Prostate gland (tissue), 2 donors: Measurements from ENCODE around the gene SIX2.

ENCODE experiments used
- POLR2A ChIP-seq: fragments of 450-650 bp; IDR thresholded peaks from one replicate; pipeline ENCODE4 v1.6.1; 2016; ENCODE audit warnings: antibody characterized with exemption, mild to moderate bottlenecking
- TF ChIP-seq, protein P1 (sequence below), 4 experiments: fragments of 200-600 bp in 2 of 4; fragments of 450-650 bp in 2 of 4; sonication (generic) in 2 of 4; IDR thresholded peaks; 1 replicate in 3 of 4; 2 replicates in 1 of 4; pipeline ENCODE4 v1.5.1; 2016 to 2019; ENCODE audit warnings: antibody characterized with exemption in 4 of 4, mild to moderate bottlenecking in 2 of 4, moderate library complexity in 2 of 4

DNA sequence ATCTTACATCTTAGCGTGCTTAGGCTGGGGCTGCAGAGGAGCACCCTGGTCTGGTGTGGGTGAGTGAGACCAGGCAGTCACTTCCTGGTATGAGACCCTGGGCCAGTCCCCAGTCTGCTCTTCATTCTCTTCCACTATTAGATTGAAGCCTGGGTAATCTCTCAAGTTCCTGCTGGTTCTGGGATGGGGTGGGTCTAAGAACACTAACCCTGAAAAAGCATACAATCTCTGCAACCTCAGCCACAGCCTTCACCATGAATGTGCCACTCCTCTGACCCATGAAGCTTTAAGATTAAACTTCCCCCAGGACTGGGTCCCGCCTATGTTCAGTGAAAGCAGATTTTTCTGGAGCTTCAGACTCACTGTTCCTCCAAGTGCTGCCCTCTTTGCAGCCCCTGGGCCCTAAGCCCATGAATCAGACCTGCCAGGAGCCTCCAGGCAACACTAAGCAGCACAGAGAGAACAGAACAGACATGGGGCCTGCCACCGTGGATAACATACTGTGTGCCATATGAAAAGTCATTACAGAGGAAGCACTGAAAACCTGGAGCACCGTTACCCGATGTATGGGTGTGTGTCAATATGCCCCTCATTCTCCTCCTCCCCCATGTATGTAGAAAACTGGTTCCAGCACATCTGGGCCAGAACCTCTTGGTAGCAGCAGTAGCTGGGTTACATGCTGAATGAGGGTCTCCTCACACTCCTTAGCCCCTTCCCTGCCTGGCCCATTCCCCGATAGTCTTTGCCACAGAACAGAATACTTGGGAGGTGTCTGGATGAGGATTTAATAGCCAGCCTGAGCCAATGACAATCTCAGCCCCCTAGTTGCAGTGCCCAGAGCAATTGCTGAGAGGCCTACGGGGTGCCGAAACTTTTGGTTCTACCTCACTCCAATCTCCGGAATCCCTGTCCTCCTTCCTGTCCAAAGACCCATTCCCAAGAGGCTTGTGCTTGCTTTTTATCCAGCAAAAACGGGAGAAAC is 2.7 kb upstream of the SIX2 start:
- TF ChIP-seq, protein P1, sequence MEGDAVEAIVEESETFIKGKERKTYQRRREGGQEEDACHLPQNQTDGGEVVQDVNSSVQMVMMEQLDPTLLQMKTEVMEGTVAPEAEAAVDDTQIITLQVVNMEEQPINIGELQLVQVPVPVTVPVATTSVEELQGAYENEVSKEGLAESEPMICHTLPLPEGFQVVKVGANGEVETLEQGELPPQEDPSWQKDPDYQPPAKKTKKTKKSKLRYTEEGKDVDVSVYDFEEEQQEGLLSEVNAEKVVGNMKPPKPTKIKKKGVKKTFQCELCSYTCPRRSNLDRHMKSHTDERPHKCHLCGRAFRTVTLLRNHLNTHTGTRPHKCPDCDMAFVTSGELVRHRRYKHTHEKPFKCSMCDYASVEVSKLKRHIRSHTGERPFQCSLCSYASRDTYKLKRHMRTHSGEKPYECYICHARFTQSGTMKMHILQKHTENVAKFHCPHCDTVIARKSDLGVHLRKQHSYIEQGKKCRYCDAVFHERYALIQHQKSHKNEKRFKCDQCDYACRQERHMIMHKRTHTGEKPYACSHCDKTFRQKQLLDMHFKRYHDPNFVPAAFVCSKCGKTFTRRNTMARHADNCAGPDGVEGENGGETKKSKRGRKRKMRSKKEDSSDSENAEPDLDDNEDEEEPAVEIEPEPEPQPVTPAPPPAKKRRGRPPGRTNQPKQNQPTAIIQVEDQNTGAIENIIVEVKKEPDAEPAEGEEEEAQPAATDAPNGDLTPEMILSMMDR (IDR thresholded peaks at IDR 0.05): no peak
- TF ChIP-seq POLR2A: no peak
